ENCODE results near the gene SEC31A.

GRCh38 chr4:82918091-82918490, 27.1 kb upstream of the SEC31A start:
- TF ChIP-seq CTCF (IDR thresholded peaks at IDR 0.05) (no peak), POLR2A (IDR thresholded peaks at IDR 0.05) (no peak)

All from adrenal gland (tissue), 5 donors.